ENCODE measurements around the gene KATNIP.

GRCh38 chr16:27591837-27592236 is 41.9 kb downstream of the KATNIP start:
- TF ChIP-seq CTCF (IDR thresholded peaks at IDR 0.05; ENCODE audit: insufficient read depth, low read length) (no peak), GABPA (IDR thresholded peaks at IDR 0.05; ENCODE audit: low read depth) (no peak), SPI1 (IDR thresholded peaks at IDR 0.05; ENCODE audit: borderline replicate concordance, low read depth) (no peak)

Measured in HL-60 (cell line).